WTC11 (cell line): ENCODE results near the gene TCF7L2. TPM values are rescaled to one million over a fixed set of nuclear protein-coding genes. Genes with fewer than 3 reads are reported as not detected.

ENCODE experiments used
- ATAC-seq: fragments of 200-7000 bp; cut with Tn5 transposase; 2 replicates; pipeline ENCODE4 v1.10.0; 2021; ENCODE audit warnings: mild to moderate bottlenecking, moderate library complexity
- CTCF ChIA-PET: fragments of 300-600 bp; sonication (Branson Sonifier 250); formaldehyde crosslinking; loops from one replicate; lab custom pipeline; 2021; ENCODE audit warnings: antibody characterized with exemption; lab: Charles Lee
- POLR2A ChIA-PET: fragments of 350-600 bp; sonication (Branson Sonifier 250); formaldehyde crosslinking; loops from one replicate; lab custom pipeline; 2021; ENCODE audit warnings: antibody characterized with exemption; lab: Charles Lee
- DNase-seq: peaks from one replicate; pipeline ENCODE4 v3.0.0; 2021; ENCODE audit warnings: low spot score
- H3K27ac Mint-ChIP-seq: 2 replicates; pipeline ENCODE4 v1.8.0; 2021; ENCODE audit warnings: mixed read lengths
- H3K27me3 Mint-ChIP-seq: 2 replicates; pipeline ENCODE4 v1.8.0; 2021; ENCODE audit warnings: low read depth, mild to moderate bottlenecking, moderate library complexity, mixed read lengths
- H3K36me3 Mint-ChIP-seq: 2 replicates; pipeline ENCODE4 v1.8.0; 2021; ENCODE audit warnings: mixed read lengths
- H3K4me1 Mint-ChIP-seq: 2 replicates; pipeline ENCODE4 v1.8.0; 2022; ENCODE audit warnings: mixed read lengths
- H3K4me3 Mint-ChIP-seq: 2 replicates; pipeline ENCODE4 v1.8.0; 2021; ENCODE audit warnings: mild to moderate bottlenecking, moderate library complexity, mixed read lengths
- H3K9me3 Mint-ChIP-seq: 2 replicates; pipeline ENCODE4 v1.8.0; 2021; ENCODE audit warnings: mixed read lengths
- ATF3 ChIP-seq: sonication (generic); formaldehyde crosslinking; conservative IDR thresholded peaks from 2 replicates; pipeline ENCODE4 v1.8.1; 2022; ENCODE audit warnings: mild to moderate bottlenecking, missing genetic modification reagents
- ATF6 ChIP-seq: sonication (generic); formaldehyde crosslinking; IDR thresholded peaks from 2 replicates; pipeline ENCODE4 v1.8.1; 2023; ENCODE audit warnings: mild to moderate bottlenecking, missing genetic modification reagents
- CDX4 ChIP-seq: fragments of 250-450 bp; sonication (Bioruptor Pico); IDR thresholded peaks from 2 replicates; pipeline ENCODE4 v1.9.0; 2021; ENCODE audit warnings: moderate library complexity, mild to moderate bottlenecking, inconsistent platforms, borderline replicate concordance
- E2F4 ChIP-seq: sonication (generic); formaldehyde crosslinking; IDR thresholded peaks from 2 replicates; pipeline ENCODE4 v1.8.1; 2022; ENCODE audit warnings: low read depth, mild to moderate bottlenecking, moderate library complexity, missing genetic modification reagents, borderline replicate concordance
- FOXK1 ChIP-seq: sonication (generic); formaldehyde crosslinking; IDR thresholded peaks from 2 replicates; pipeline ENCODE4 v1.8.0; 2022; ENCODE audit warnings: mild to moderate bottlenecking, moderate library complexity, missing genetic modification reagents
- FOXP1 ChIP-seq: sonication (generic); formaldehyde crosslinking; IDR thresholded peaks from 2 replicates; pipeline ENCODE4 v1.8.0; 2022; ENCODE audit warnings: missing genetic modification reagents, mild to moderate bottlenecking, moderate library complexity, borderline replicate concordance
- JAZF1 ChIP-seq: fragments of 250-450 bp; sonication (Bioruptor Pico); IDR thresholded peaks from 2 replicates; pipeline ENCODE4 v1.9.0; 2021; ENCODE audit warnings: moderate library complexity, mild to moderate bottlenecking, inconsistent platforms
- KAT7 ChIP-seq: sonication (generic); formaldehyde crosslinking; IDR thresholded peaks from 2 replicates; pipeline ENCODE4 v1.8.1; 2023; ENCODE audit warnings: missing genetic modification reagents, mild to moderate bottlenecking, borderline replicate concordance
- NFATC4 ChIP-seq: fragments of 250-450 bp; sonication (Bioruptor Pico); IDR thresholded peaks from 2 replicates; pipeline ENCODE4 v1.9.0; 2021; ENCODE audit warnings: mild to moderate bottlenecking
- STAT6 ChIP-seq: sonication (generic); formaldehyde crosslinking; conservative IDR thresholded peaks from 2 replicates; pipeline ENCODE4 v1.8.1; 2023; ENCODE audit warnings: mild to moderate bottlenecking, low read depth, missing genetic modification reagents, moderate library complexity
- TP53 ChIP-seq: sonication (generic); formaldehyde crosslinking; IDR thresholded peaks from 2 replicates; pipeline ENCODE4 v1.8.1; 2023; ENCODE audit warnings: mild to moderate bottlenecking, missing genetic modification reagents
- ZNF121 ChIP-seq: sonication (generic); formaldehyde crosslinking; IDR thresholded peaks from 2 replicates; pipeline ENCODE4 v1.8.0; 2023; ENCODE audit warnings: missing genetic modification reagents
- ZNF263 ChIP-seq: sonication (generic); formaldehyde crosslinking; IDR thresholded peaks from 2 replicates; pipeline ENCODE4 v1.8.1; 2022; ENCODE audit warnings: low read depth, mild to moderate bottlenecking, moderate library complexity, missing genetic modification reagents
- total RNA-seq: library from RNA; stranded (reverse); gene quantifications from 3 replicates; pipeline ENCODE4 v1.2.3, GENCODE V29; 2021

TCF7L2 gene
- total RNA-seq, 1 experiment from 2014 or later = 44.5 TPM

- peak overlapping the region; percentile 66 for H3K27ac Mint-ChIP-seq
- no peak overlapping the region for H3K4me3 Mint-ChIP-seq
- peaks cover 61% of the 10 kb centered on the region for H3K4me1 Mint-ChIP-seq
Measured at GRCh38 chr10:113028456-113029440, 78.7 kb downstream of the TCF7L2 start.

GRCh38 chr10:113030453-113030852, 80.4 kb downstream of the TCF7L2 start:
- peaks cover 69% of the 10 kb centered on the region for H3K4me1 Mint-ChIP-seq
- ChIA-PET CTCF (no interaction called here), POLR2A (interaction anchor here (1.0 kb wide), 1 partner anchor 54 kb away, joined by 6 read pairs; no protein-coding TSS in a partner anchor)
- H3K4me3 Mint-ChIP-seq = no peak overlapping the region
- H3K27ac Mint-ChIP-seq = no peak overlapping the region; the same call in 1 of the 2 replicates
- H3K36me3 Mint-ChIP-seq = peaks cover 8% of the 10 kb centered on the region
- no peak for TF ChIP-seq KAT7 (CRISPR knock-in tag)
- no peak for TF ChIP-seq CDX4 (CRISPR knock-in tag)
- DNase-seq (no peak), ATAC-seq (no peak)
- no peaks in the 10 kb centered on the region for H3K9me3 Mint-ChIP-seq
- no peaks in the 10 kb centered on the region for H3K27me3 Mint-ChIP-seq

More at GRCh38 chr10:113028456-113029440, 78.7 kb downstream of the TCF7L2 start:
- no peaks in the 10 kb centered on the region for H3K27me3 Mint-ChIP-seq
- ChIA-PET CTCF (no interaction called here), POLR2A (no interaction called here)
- peaks cover 8% of the 10 kb centered on the region for H3K36me3 Mint-ChIP-seq
- H3K9me3 Mint-ChIP-seq = no peaks in the 10 kb centered on the region
- no peak for TF ChIP-seq ATF6 (CRISPR knock-in tag)
- TF ChIP-seq FOXP1 (CRISPR knock-in tag) = no peak
- TF ChIP-seq TP53 (CRISPR knock-in tag) = no peak
- TF ChIP-seq ZNF121 = no peak
- TF ChIP-seq ATF3 (CRISPR knock-in tag) = no peak
- no peak for TF ChIP-seq E2F4 (CRISPR knock-in tag)
- no peak for TF ChIP-seq NFATC4 (CRISPR knock-in tag)
- DNase-seq = no peak
- no peak for ATAC-seq

- POLR2A ChIA-PET = no interaction called here
- peaks cover 71% of the 10 kb centered on the region for H3K4me1 Mint-ChIP-seq
- H3K9me3 Mint-ChIP-seq = no peaks in the 10 kb centered on the region
- TF ChIP-seq JAZF1 (CRISPR knock-in tag) (no peak), ZNF263 (CRISPR knock-in tag) (no peak), STAT6 (CRISPR knock-in tag) (no peak), FOXK1 (no peak)
- TF ChIP-seq, all 79 proteins: peak for 0
- no peak overlapping the region for H3K27ac Mint-ChIP-seq
- peaks cover 8% of the 10 kb centered on the region for H3K36me3 Mint-ChIP-seq
- CTCF ChIA-PET = no interaction called here
- H3K27me3 Mint-ChIP-seq = no peaks in the 10 kb centered on the region
- no peak overlapping the region for H3K4me3 Mint-ChIP-seq
- ATAC-seq (no peak), DNase-seq (no peak)
Measured at GRCh38 chr10:113031147-113031546, 81.1 kb downstream of the TCF7L2 start.
